Liver (tissue), 3 donors: ENCODE data around the gene PXDN.

Experiments used
- FOXA1 ChIP-seq: IDR thresholded peaks from 2 replicates; pipeline ENCODE4 v1.6.1; 2016; ENCODE audit warnings: antibody characterized with exemption
- GABPA ChIP-seq, 2 donors: IDR thresholded peaks in 1 of 2; conservative IDR thresholded peaks in 1 of 2; 2 replicates each; pipeline ENCODE4 v1.6.1; 2016; ENCODE audit warnings: antibody characterized with exemption in 2 of 2, mild to moderate bottlenecking in 1 of 2, moderate library complexity in 1 of 2
- REST ChIP-seq: IDR thresholded peaks from 2 replicates; pipeline ENCODE4 v1.6.1; 2016; ENCODE audit warnings: antibody characterized with exemption, mild to moderate bottlenecking
- TAF1 ChIP-seq: conservative IDR thresholded peaks from 2 replicates; pipeline ENCODE4 v1.6.1; 2016; ENCODE audit warnings: antibody characterized with exemption, mild to moderate bottlenecking
- TF ChIP-seq, protein P1 (sequence below): fragments of 150-350 bp; IDR thresholded peaks from 2 replicates; pipeline ENCODE4 v1.5.1; 2017; ENCODE audit warnings: improper control_type of control experiment, low read depth, low read length; ENCODE audit not compliant: missing input control
- donor health status: healthy.
- donor health status: healthy.

DNA sequence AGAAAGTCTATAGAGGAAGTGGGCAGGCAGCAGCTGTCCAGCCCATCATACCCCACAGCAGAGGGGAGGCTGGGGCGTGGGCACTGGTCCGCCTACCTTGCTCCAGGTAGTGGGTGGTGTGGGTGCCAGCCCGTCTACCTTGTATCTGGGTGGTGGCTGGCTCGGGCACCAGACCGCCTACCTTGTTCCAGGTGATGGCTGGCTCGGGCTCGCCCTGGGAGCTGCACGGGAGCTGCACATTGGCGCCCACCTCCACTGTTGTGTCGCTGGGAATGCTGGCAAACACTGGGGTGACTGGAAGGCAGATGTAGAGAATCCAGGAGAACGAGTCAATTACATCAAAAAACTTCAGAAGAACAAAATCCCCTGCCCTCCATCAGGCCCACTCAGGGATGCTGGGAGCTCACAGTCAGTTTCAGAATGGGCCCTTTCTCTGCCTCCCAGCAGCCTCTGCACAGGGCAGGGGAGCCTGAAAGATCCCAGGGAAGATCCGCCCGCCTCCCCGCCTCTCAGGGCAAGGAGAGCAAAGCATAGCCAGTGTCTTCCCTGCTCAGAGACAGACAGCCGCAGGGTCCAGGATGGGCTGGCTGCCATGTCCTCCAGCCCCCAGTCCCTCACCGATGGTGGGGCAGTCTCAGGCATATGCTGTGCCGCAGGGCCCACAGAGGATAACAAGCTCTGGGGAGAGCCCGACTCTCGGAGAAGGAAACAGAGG lies 82.3 kb downstream of the PXDN start:
- TF ChIP-seq TAF1 (no peak), FOXA1 (no peak), REST (no peak), GABPA (IDR thresholded peaks at IDR 0.05 in 1 of 2, conservative IDR thresholded peaks at IDR 0.05 in 1 of 2) (no peak)
- TF ChIP-seq, protein P1, sequence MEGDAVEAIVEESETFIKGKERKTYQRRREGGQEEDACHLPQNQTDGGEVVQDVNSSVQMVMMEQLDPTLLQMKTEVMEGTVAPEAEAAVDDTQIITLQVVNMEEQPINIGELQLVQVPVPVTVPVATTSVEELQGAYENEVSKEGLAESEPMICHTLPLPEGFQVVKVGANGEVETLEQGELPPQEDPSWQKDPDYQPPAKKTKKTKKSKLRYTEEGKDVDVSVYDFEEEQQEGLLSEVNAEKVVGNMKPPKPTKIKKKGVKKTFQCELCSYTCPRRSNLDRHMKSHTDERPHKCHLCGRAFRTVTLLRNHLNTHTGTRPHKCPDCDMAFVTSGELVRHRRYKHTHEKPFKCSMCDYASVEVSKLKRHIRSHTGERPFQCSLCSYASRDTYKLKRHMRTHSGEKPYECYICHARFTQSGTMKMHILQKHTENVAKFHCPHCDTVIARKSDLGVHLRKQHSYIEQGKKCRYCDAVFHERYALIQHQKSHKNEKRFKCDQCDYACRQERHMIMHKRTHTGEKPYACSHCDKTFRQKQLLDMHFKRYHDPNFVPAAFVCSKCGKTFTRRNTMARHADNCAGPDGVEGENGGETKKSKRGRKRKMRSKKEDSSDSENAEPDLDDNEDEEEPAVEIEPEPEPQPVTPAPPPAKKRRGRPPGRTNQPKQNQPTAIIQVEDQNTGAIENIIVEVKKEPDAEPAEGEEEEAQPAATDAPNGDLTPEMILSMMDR = no peak
